DND-41 (cell line): ENCODE results near the gene MAPK14.

Experiments
- ATAC-seq: fragments of 200-7000 bp; cut with Tn5 transposase; 3 replicates; pipeline ENCODE4 v1.9.1; 2021; ENCODE audit warnings: low read depth; ENCODE audit not compliant: insufficient read depth
- DNase-seq: peaks from one replicate; pipeline ENCODE4 v3.0.0-alpha.2; 2020
- H2AFZ ChIP-seq: 2 replicates; pipeline ENCODE4 v1.6.0; 2012; ENCODE audit warnings: low read depth, low read length
- H3K27ac ChIP-seq: 2 replicates; pipeline ENCODE4 v1.5.1; 2012; ENCODE audit warnings: low read length, inconsistent platforms
- H3K27me3 ChIP-seq: fragments of 200-600 bp; sonication (generic); 2 replicates; pipeline ENCODE4 v1.6.0; 2012; ENCODE audit warnings: low read length, mild to moderate bottlenecking, inconsistent platforms; ENCODE audit not compliant: insufficient read depth, poor library complexity
- H3K36me3 ChIP-seq: 2 replicates; pipeline ENCODE4 v1.5.1; 2012; ENCODE audit warnings: low read length, inconsistent platforms; ENCODE audit not compliant: insufficient read depth
- H3K4me1 ChIP-seq: 2 replicates; pipeline ENCODE4 v1.5.1; 2012; ENCODE audit warnings: mild to moderate bottlenecking, low read length; ENCODE audit not compliant: insufficient read depth
- H3K4me2 ChIP-seq: 2 replicates; pipeline ENCODE4 v1.6.0; 2012; ENCODE audit warnings: mild to moderate bottlenecking, moderate library complexity, low read length, inconsistent platforms; ENCODE audit not compliant: insufficient read depth
- H3K4me3 ChIP-seq, 2 experiments: fragments of 200-600 bp in 1 of 2; shearing (Covaris generic) in 1 of 2; 2 replicates each; pipeline ENCODE4 v1.5.1; 2012 to 2016; ENCODE audit warnings: inconsistent platforms in 2 of 2, low read length in 2 of 2, mild to moderate bottlenecking in 2 of 2, low read depth in 1 of 2, moderate library complexity in 1 of 2
- H3K79me2 ChIP-seq: 2 replicates; pipeline ENCODE4 v1.6.0; 2012; ENCODE audit warnings: low read length, inconsistent platforms; ENCODE audit not compliant: insufficient read depth
- H3K9ac ChIP-seq: 2 replicates; pipeline ENCODE4 v1.6.0; 2012; ENCODE audit warnings: low read depth, mild to moderate bottlenecking, inconsistent platforms, low read length, moderate library complexity
- H3K9me3 ChIP-seq: 2 replicates; pipeline ENCODE4 v1.5.1; 2012; ENCODE audit warnings: low read length, moderate library complexity, mild to moderate bottlenecking, inconsistent platforms; ENCODE audit not compliant: insufficient read depth, severe bottlenecking
- H4K20me1 ChIP-seq: 2 replicates; pipeline ENCODE4 v1.6.0; 2012; ENCODE audit warnings: low read length; ENCODE audit not compliant: insufficient read depth
- EZH2 ChIP-seq: IDR thresholded peaks from 3 replicates; pipeline ENCODE4 v1.6.1; 2012; ENCODE audit warnings: borderline replicate concordance, low read depth, mild to moderate bottlenecking, moderate library complexity, low read length, inconsistent platforms; ENCODE audit not compliant: severe bottlenecking
- TF ChIP-seq, protein P1 (sequence below): IDR thresholded peaks from 2 replicates; pipeline ENCODE4 v1.5.1; 2012; ENCODE audit warnings: borderline replicate concordance, low read length, moderate library complexity, mild to moderate bottlenecking; ENCODE audit not compliant: poor library complexity, severe bottlenecking; ENCODE audit errors: extremely low read depth

MAPK14 gene

DNA sequence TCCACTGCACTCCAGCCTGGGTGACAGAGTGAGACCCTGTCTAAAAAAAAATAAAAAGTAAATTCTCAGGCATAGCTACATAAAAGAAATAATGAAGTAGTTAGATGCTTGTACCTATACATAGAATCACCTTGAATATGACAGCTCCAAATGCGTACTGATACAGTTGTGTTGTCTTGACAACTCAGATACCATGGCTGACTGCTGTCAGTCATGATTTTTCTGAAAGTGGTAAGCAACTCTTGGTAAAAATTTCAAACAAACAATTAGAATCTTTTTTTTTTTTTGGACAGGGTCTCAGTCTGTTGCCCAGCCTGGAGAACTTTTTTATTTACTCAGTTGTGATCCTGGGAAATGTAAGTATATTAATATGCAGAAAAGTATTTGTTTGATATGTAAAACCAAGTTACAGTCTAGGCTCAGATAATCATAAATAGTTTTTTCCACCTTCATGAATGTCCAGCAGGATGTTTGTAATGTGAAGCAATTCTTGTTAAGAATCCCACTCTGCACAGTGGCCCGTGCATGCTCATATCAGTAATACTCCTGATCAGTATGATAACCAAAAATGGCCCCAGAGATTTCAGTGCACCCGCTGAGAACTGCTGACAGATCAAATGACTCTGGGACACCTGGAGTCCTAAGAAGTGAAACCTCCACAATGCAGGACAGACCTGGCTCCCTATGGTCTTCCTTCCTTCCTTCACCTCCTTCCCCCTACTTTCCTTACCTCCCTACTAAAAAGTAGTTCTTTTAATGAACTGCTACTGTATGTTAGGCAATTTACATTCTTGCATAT is 88.7 kb downstream of the MAPK14 start:
- ATAC-seq = no peak
- Histone ChIP-seq H3K4me1 (0 out of 2 replicates have a peak, but pooled peaks cover 4% of the 10 kb centered on the region), H3K27ac (no peak overlapping the region)

DNA sequence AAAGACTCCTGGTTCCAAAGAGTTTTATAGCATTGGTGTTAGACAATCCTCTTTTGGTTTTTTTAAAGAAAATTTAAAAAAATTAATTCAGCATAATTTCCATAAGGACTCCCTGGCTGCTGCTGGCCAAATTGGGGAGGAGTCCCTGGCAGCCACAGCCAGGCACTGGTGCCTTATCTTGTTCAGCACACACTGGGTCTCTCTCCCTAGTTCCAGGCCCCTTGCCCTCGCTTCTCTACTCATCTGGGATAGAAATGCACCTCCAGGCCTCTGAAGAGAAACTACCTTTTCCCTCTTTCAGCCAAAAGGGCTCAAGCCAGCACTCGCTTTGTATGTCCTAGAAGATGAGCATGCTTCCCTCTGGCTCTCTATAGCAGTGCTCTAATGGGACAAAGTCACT is 89.3 kb downstream of the MAPK14 start:
- no peak overlapping the region for H3K27ac ChIP-seq
- DNase-seq (no peak), ATAC-seq (no peak)
- H3K9ac ChIP-seq = no peak overlapping the region
- no peak for TF ChIP-seq EZH2
- TF ChIP-seq, protein P1, sequence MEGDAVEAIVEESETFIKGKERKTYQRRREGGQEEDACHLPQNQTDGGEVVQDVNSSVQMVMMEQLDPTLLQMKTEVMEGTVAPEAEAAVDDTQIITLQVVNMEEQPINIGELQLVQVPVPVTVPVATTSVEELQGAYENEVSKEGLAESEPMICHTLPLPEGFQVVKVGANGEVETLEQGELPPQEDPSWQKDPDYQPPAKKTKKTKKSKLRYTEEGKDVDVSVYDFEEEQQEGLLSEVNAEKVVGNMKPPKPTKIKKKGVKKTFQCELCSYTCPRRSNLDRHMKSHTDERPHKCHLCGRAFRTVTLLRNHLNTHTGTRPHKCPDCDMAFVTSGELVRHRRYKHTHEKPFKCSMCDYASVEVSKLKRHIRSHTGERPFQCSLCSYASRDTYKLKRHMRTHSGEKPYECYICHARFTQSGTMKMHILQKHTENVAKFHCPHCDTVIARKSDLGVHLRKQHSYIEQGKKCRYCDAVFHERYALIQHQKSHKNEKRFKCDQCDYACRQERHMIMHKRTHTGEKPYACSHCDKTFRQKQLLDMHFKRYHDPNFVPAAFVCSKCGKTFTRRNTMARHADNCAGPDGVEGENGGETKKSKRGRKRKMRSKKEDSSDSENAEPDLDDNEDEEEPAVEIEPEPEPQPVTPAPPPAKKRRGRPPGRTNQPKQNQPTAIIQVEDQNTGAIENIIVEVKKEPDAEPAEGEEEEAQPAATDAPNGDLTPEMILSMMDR = no peak
- H3K4me2 ChIP-seq = no peak overlapping the region
- no peaks in the 10 kb centered on the region for H3K9me3 ChIP-seq
- H3K36me3 ChIP-seq = peaks cover 18% of the 10 kb centered on the region; the same call in 1 of the 2 replicates
- H4K20me1 ChIP-seq = 0 out of 2 replicates have a peak, but pooled peaks cover 4% of the 10 kb centered on the region
- no peaks in the 10 kb centered on the region for H3K79me2 ChIP-seq
- no peaks in the 10 kb centered on the region for H3K27me3 ChIP-seq
- no peak overlapping the region for H3K4me3 ChIP-seq
- no peak overlapping the region for H2AFZ ChIP-seq
- H3K4me1 ChIP-seq = 0 out of 2 replicates have a peak, but pooled peaks cover 4% of the 10 kb centered on the region

More for the DNA sequence above, 88.7 kb downstream of the MAPK14 start:
- no peaks in the 10 kb centered on the region for H3K79me2 ChIP-seq
- peaks cover 22% of the 10 kb centered on the region for H3K36me3 ChIP-seq
- no peaks in the 10 kb centered on the region for H3K9me3 ChIP-seq
- H3K4me3 ChIP-seq = no peak overlapping the region
- H2AFZ ChIP-seq = no peak overlapping the region
- no peak for DNase-seq
- TF ChIP-seq EZH2 = no peak
- TF ChIP-seq, protein P1 = no peak
- 0 out of 2 replicates have a peak, but pooled peaks cover 4% of the 10 kb centered on the region for H4K20me1 ChIP-seq
- no peak overlapping the region for H3K9ac ChIP-seq
- no peak overlapping the region for H3K4me2 ChIP-seq
- no peaks in the 10 kb centered on the region for H3K27me3 ChIP-seq

DNA sequence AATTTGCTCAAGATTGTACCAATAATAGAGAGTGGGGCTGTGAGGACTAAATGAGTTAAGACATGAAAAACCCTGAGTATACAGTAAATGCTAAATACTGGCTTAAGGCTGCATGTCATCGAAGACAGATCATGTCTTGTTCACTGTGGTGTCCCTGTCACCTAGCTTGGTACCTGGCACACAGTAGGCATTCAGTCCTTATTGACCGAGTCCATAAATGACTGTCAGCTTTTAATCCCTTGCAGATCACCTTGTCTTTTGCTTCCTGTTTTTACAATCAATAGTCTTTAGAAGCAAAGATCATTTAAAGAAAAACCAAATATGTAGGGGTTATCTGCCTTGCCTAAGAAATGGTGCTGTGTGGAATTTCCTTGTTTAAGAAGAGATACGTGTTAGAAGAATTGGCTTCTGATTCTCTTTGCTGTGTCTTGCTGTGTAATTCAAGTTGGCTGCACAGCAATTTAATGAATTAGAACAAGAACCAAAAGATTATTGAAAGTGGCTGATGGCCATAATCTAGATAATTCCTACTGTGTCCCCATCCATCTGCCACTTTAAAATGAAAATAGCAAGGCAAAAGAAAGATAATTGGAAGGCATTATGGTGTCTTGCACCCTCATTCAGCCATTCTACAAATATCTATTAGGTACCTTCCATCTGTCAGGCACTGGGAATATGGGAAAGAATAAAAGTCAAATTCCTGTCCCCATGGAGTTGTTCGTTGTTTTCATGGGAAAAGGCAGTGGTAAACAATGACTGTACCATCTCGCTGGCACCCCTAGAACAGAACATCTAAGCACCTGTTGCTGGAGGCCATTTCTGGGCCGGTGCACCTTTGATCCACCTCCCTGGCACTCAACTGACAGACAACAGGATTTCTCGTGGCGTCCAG is 90.3 kb downstream of the MAPK14 start:
- DNase-seq (no peak), ATAC-seq (no peak)
- TF ChIP-seq EZH2 = no peak
- TF ChIP-seq, protein P1 = no peak
- Histone ChIP-seq H3K27ac (no peak overlapping the region), H2AFZ (no peak overlapping the region), H3K4me3 (no peak overlapping the region), H3K4me1 (0 out of 2 replicates have a peak, but pooled peaks cover 4% of the 10 kb centered on the region), H3K79me2 (no peaks in the 10 kb centered on the region), H3K36me3 (peaks cover 18% of the 10 kb centered on the region; the same call in 1 of the 2 replicates), H4K20me1 (peaks cover 4% of the 10 kb centered on the region; the same call in 1 of the 2 replicates), H3K4me2 (no peak overlapping the region), H3K27me3 (no peaks in the 10 kb centered on the region), H3K9ac (no peak overlapping the region), H3K9me3 (no peaks in the 10 kb centered on the region)
